GM12875 (cell line): Measurements from ENCODE around the gene ATG4C.
"Not testable (repeated sequence)": the region's sequence is repeated elsewhere in the genome, so short reads cannot be mapped to it uniquely, and the experiment has no call there.

ENCODE experiments used
- H3K4me3 ChIP-seq: one replicate; pipeline ENCODE4 v1.5.1; 2011; ENCODE audit warnings: low read depth, low read length, control low read depth
- CTCF ChIP-seq: IDR thresholded peaks from 2 replicates; pipeline ENCODE4 v1.5.1; 2011; ENCODE audit warnings: low read depth, mild to moderate bottlenecking, control low read depth, inconsistent platforms, low read length, moderate library complexity, borderline replicate concordance; ENCODE audit not compliant: insufficient read depth

The ATG4C gene

GRCh38 chr1:62783736-62784508 lies at the start of gene ATG4C:
Gene ATG4C, plus strand, starts transcription at chr1:62784132. Its CDS starts 19,655 bp downstream, at chr1:62803787.
- no peak for TF ChIP-seq CTCF
- H3K4me3 ChIP-seq, result peak within 1 kb of the TSS; percentile 68

- no peak overlapping the region for H3K4me3 ChIP-seq
- no peak for TF ChIP-seq CTCF
Observed at GRCh38 chr1:62735491-62736171, 48.3 kb upstream of the ATG4C start.

GRCh38 chr1:62740701-62741100 lies 43.2 kb upstream of the ATG4C start:
- H3K4me3 ChIP-seq, result not testable (repeated sequence)

- TF ChIP-seq CTCF, result no peak
- H3K4me3 ChIP-seq, result no peak overlapping the region
Observed at GRCh38 chr1:62744611-62745577, 39.0 kb upstream of the ATG4C start.

- no peak overlapping the region for H3K4me3 ChIP-seq
- peak; percentile 23; the same call in 1 of the 2 replicates for TF ChIP-seq CTCF
Observed at GRCh38 chr1:62746086-62746808, 37.7 kb upstream of the ATG4C start.

- TF ChIP-seq CTCF, result no peak
- no peak overlapping the region for H3K4me3 ChIP-seq
Observed at GRCh38 chr1:62746809-62747138, 37.2 kb upstream of the ATG4C start.
